HepG2 (cell line): ENCODE results near the gene ST6GALNAC2. TPM values are rescaled to one million over a fixed set of nuclear protein-coding genes. Genes with fewer than 3 reads are reported as not detected.
A peak's percentile ranks its signal among the peaks of the same experiment; 100 is the strongest.

Experiments
- ARID2 ChIP-seq: sonication (generic); formaldehyde crosslinking; IDR thresholded peaks from 2 replicates; pipeline ENCODE4 v1.8.1; 2022; ENCODE audit warnings: mild to moderate bottlenecking, missing genetic modification reagents, borderline replicate concordance
- EHMT2 ChIP-seq: fragments of 200-600 bp; sonication (generic); IDR thresholded peaks from 2 replicates; pipeline ENCODE4 v1.7.0; 2017; ENCODE audit warnings: antibody characterized with exemption, low read depth, low read length, borderline replicate concordance
- ETV6 ChIP-seq: sonication (generic); formaldehyde crosslinking; conservative IDR thresholded peaks from 2 replicates; pipeline ENCODE4 v1.4.0; 2020; ENCODE audit warnings: missing genetic modification reagents
- HCFC1 ChIP-seq: fragments of 150-350 bp; IDR thresholded peaks from 2 replicates; pipeline ENCODE4 v1.6.1; 2014; ENCODE audit warnings: low read depth, low read length
- HNRNPUL1 ChIP-seq: fragments of 200-400 bp; formaldehyde crosslinking; IDR thresholded peaks from 2 replicates; pipeline ENCODE4 v1.6.1; 2017; ENCODE audit warnings: low read depth, mild to moderate bottlenecking, low read length, moderate library complexity
- KDM6A ChIP-seq: IDR thresholded peaks from 2 replicates; pipeline ENCODE4 v1.6.1; 2016; ENCODE audit warnings: low read depth
- KLF9 ChIP-seq: IDR thresholded peaks from 2 replicates; pipeline ENCODE4 v1.6.1; 2016; ENCODE audit warnings: low read depth
- MATR3 ChIP-seq: sonication (generic); formaldehyde crosslinking; IDR thresholded peaks from 2 replicates; pipeline ENCODE4 v1.4.0; 2020; ENCODE audit warnings: missing genetic modification reagents
- MTF2 ChIP-seq: sonication (generic); formaldehyde crosslinking; IDR thresholded peaks from 2 replicates; pipeline ENCODE4 v1.5.0; 2020; ENCODE audit warnings: missing genetic modification reagents, borderline replicate concordance
- NR2F1 ChIP-seq, 2 experiments: fragments of 450-650 bp in 1 of 2; formaldehyde crosslinking in 1 of 2; IDR thresholded peaks; 2 replicates each; pipeline versions ENCODE4 v1.5.0 to v1.6.1; 2016 to 2020; ENCODE audit warnings: mild to moderate bottlenecking in 1 of 2, missing compliant biosample characterization in 1 of 2, missing genetic modification reagents in 1 of 2, moderate library complexity in 1 of 2
- SP2 ChIP-seq: sonication (generic); formaldehyde crosslinking; IDR thresholded peaks from 2 replicates; pipeline ENCODE4 v1.5.1; 2020; ENCODE audit warnings: mild to moderate bottlenecking, missing genetic modification reagents
- SSRP1 ChIP-seq: IDR thresholded peaks from 2 replicates; pipeline ENCODE4 v1.6.1; 2016; ENCODE audit warnings: control low read depth
- TARDBP ChIP-seq: sonication (generic); formaldehyde crosslinking; IDR thresholded peaks from 2 replicates; pipeline ENCODE4 v1.8.0; 2022; ENCODE audit warnings: mild to moderate bottlenecking, missing genetic modification reagents
- TEAD2 ChIP-seq: sonication (generic); formaldehyde crosslinking; IDR thresholded peaks from 2 replicates; pipeline ENCODE4 v1.9.0; 2021; ENCODE audit warnings: missing genetic modification reagents
- ZNF205 ChIP-seq: IDR thresholded peaks from 2 replicates; pipeline ENCODE4 v1.6.1; 2018; ENCODE audit warnings: missing biosample characterization, missing genetic modification reagents
- ZNF432 ChIP-seq: sonication (generic); formaldehyde crosslinking; IDR thresholded peaks from 2 replicates; pipeline ENCODE4 v1.5.0; 2020; ENCODE audit warnings: missing genetic modification reagents, mild to moderate bottlenecking, borderline replicate concordance
- ZNF766 ChIP-seq: sonication (generic); formaldehyde crosslinking; IDR thresholded peaks from 2 replicates; pipeline ENCODE4 v1.5.0; 2020; ENCODE audit warnings: missing genetic modification reagents, borderline replicate concordance
- ZNF891 ChIP-seq: sonication (generic); formaldehyde crosslinking; IDR thresholded peaks from 2 replicates; pipeline ENCODE4 v1.5.0; 2020; ENCODE audit warnings: mild to moderate bottlenecking, missing genetic modification reagents
- ZSCAN22 ChIP-seq: sonication (generic); formaldehyde crosslinking; IDR thresholded peaks from 2 replicates; pipeline ENCODE4 v1.4.0; 2020; ENCODE audit warnings: mild to moderate bottlenecking, missing genetic modification reagents
- ZSCAN25 ChIP-seq: sonication (generic); formaldehyde crosslinking; IDR thresholded peaks from 2 replicates; pipeline ENCODE4 v1.8.0; 2022; ENCODE audit warnings: mild to moderate bottlenecking, missing genetic modification reagents
- ZSCAN29 ChIP-seq: sonication (generic); formaldehyde crosslinking; conservative IDR thresholded peaks from 2 replicates; pipeline ENCODE4 v1.4.0; 2020; ENCODE audit warnings: mild to moderate bottlenecking, missing genetic modification reagents
- ZSCAN30 ChIP-seq: sonication (generic); formaldehyde crosslinking; IDR thresholded peaks from 2 replicates; pipeline ENCODE4 v1.5.0; 2020; ENCODE audit warnings: mild to moderate bottlenecking, missing genetic modification reagents
- polyA plus RNA-seq, 8 experiments: library from polyadenylated mRNA; depleted of rRNA in 3 of 8; stranded (reverse) in 7 of 8; unstranded in 1 of 8; fragments of >200 nt; fragmentation: Illumina TruSeq in 4 of 8; extraction: Trizol in 4 of 8; gene quantifications; 2 replicates each; pipeline versions ENCODE4 v1.2.1 to v1.2.3, GENCODE V29; 2011 to 2016; ENCODE audit warnings: low read depth in 4 of 8, missing spikeins in 1 of 8, mixed read lengths in 1 of 8; ENCODE audit not compliant: insufficient read depth in 1 of 8
- total RNA-seq, 5 experiments: library from RNA; depleted of rRNA; stranded (reverse); fragments of >200 nt; fragmentation: Illumina TruSeq; extraction: Trizol; gene quantifications; 2 replicates each; pipeline ENCODE4 v1.2.3, GENCODE V29; 2016; ENCODE audit warnings: low read depth in 1 of 5
- TF ChIP-seq, protein P1 (sequence below): sonication (generic); formaldehyde crosslinking; IDR thresholded peaks from 2 replicates; pipeline ENCODE4 v1.4.0; 2020; ENCODE audit warnings: missing genetic modification reagents, mild to moderate bottlenecking, borderline replicate concordance
- TF ChIP-seq, protein P2 (sequence below), 2 experiments: fragments of 450-650 bp in 1 of 2; sonication (generic) in 1 of 2; formaldehyde crosslinking; IDR thresholded peaks; 2 replicates each; pipeline versions ENCODE4 v1.5.0 to v1.8.0; 2020 to 2022; ENCODE audit warnings: mild to moderate bottlenecking in 1 of 2, missing genetic modification reagents in 1 of 2
- TF ChIP-seq, protein P3 (sequence below): sonication (generic); formaldehyde crosslinking; IDR thresholded peaks from 2 replicates; pipeline ENCODE4 v1.8.0; 2022; ENCODE audit warnings: missing genetic modification reagents, mild to moderate bottlenecking, borderline replicate concordance
- TF ChIP-seq, protein P4 (sequence below): IDR thresholded peaks from 2 replicates; pipeline ENCODE4 v1.6.1; 2016; ENCODE audit warnings: control low read depth

ST6GALNAC2 gene
- total and polyA plus RNA-seq, 2 of the 13 experiments (the other 11 are each of a cell fraction or from before 2014, with no cell fraction given), result 0.12 to 0.49 TPM

- TF ChIP-seq, protein P1, sequence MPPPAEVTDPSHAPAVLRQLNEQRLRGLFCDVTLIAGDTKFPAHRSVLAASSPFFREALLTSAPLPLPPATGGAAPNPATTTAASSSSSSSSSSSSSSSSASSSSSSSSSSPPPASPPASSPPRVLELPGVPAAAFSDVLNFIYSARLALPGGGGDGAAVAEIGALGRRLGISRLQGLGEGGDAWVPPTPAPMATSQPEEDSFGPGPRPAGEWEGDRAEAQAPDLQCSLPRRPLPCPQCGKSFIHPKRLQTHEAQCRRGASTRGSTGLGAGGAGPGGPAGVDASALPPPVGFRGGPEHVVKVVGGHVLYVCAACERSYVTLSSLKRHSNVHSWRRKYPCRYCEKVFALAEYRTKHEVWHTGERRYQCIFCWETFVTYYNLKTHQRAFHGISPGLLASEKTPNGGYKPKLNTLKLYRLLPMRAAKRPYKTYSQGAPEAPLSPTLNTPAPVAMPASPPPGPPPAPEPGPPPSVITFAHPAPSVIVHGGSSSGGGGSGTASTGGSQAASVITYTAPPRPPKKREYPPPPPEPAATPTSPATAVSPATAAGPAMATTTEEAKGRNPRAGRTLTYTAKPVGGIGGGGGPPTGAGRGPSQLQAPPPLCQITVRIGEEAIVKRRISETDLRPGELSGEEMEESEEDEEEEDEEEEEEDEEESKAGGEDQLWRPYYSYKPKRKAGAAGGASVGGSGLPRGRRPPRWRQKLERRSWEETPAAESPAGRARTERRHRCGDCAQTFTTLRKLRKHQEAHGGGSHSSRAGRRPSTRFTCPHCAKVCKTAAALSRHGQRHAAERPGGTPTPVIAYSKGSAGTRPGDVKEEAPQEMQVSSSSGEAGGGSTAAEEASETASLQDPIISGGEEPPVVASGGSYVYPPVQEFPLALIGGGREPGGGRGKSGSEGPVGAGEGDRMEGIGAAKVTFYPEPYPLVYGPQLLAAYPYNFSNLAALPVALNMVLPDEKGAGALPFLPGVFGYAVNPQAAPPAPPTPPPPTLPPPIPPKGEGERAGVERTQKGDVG (CRISPR knock-in tag), result 0 out of 2 replicates have a peak, but pooled peaks have one; percentile 34
- no peak for TF ChIP-seq ARID2 (CRISPR knock-in tag)
- TF ChIP-seq ZNF891 (CRISPR knock-in tag), result no peak; the same call in 1 of the 2 replicates
- no peak for TF ChIP-seq KLF9 (CRISPR knock-in tag)
- TF ChIP-seq MATR3 (CRISPR knock-in tag), result no peak
- TF ChIP-seq, protein P2, sequence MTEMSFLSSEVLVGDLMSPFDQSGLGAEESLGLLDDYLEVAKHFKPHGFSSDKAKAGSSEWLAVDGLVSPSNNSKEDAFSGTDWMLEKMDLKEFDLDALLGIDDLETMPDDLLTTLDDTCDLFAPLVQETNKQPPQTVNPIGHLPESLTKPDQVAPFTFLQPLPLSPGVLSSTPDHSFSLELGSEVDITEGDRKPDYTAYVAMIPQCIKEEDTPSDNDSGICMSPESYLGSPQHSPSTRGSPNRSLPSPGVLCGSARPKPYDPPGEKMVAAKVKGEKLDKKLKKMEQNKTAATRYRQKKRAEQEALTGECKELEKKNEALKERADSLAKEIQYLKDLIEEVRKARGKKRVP (CRISPR knock-in tag; IDR thresholded peaks at IDR 0.05), result no peak
- TF ChIP-seq NR2F1 (CRISPR knock-in tag; IDR thresholded peaks at IDR 0.05), result no peak
- TF ChIP-seq ZSCAN30, result no peak
- TF ChIP-seq, protein P3, sequence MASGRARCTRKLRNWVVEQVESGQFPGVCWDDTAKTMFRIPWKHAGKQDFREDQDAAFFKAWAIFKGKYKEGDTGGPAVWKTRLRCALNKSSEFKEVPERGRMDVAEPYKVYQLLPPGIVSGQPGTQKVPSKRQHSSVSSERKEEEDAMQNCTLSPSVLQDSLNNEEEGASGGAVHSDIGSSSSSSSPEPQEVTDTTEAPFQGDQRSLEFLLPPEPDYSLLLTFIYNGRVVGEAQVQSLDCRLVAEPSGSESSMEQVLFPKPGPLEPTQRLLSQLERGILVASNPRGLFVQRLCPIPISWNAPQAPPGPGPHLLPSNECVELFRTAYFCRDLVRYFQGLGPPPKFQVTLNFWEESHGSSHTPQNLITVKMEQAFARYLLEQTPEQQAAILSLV (CRISPR knock-in tag), result 0 out of 2 replicates have a peak, but pooled peaks have one; percentile 43
- TF ChIP-seq SSRP1 (CRISPR knock-in tag), result no peak
- TF ChIP-seq ZSCAN29 (CRISPR knock-in tag), result no peak
- TF ChIP-seq, protein P4, sequence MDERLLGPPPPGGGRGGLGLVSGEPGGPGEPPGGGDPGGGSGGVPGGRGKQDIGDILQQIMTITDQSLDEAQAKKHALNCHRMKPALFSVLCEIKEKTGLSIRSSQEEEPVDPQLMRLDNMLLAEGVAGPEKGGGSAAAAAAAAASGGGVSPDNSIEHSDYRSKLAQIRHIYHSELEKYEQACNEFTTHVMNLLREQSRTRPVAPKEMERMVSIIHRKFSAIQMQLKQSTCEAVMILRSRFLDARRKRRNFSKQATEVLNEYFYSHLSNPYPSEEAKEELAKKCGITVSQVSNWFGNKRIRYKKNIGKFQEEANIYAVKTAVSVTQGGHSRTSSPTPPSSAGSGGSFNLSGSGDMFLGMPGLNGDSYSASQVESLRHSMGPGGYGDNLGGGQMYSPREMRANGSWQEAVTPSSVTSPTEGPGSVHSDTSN (CRISPR knock-in tag), result no peak
- no peak for TF ChIP-seq KDM6A (CRISPR knock-in tag)
- TF ChIP-seq HCFC1, result no peak
- TF ChIP-seq TARDBP (CRISPR knock-in tag), result no peak
- no peak for TF ChIP-seq SP2 (CRISPR knock-in tag)
- TF ChIP-seq EHMT2, result no peak
- TF ChIP-seq HNRNPUL1, result no peak
- no peak for TF ChIP-seq ZNF432 (CRISPR knock-in tag)
- TF ChIP-seq TEAD2 (CRISPR knock-in tag), result no peak
- no peak for TF ChIP-seq ETV6 (CRISPR knock-in tag)
- no peak for TF ChIP-seq ZSCAN22
- TF ChIP-seq ZNF766 (CRISPR knock-in tag), result no peak
- TF ChIP-seq ZSCAN25 (CRISPR knock-in tag), result no peak
- TF ChIP-seq MTF2 (CRISPR knock-in tag), result no peak
- peak; percentile 55; the same call in 1 of the 2 replicates for TF ChIP-seq ZNF205
These were observed 15.9 kb downstream of the ST6GALNAC2 start (continued) for GRCh38 chr17:76569607-76570279.
